ENCODE measurements around the gene ASNSD1. TPM values are rescaled to one million over a fixed set of nuclear protein-coding genes. Genes with fewer than 3 reads are reported as not detected.
"Not testable (repeated sequence)": the region's sequence is repeated elsewhere in the genome, so short reads cannot be mapped to it uniquely, and the experiment has no call there.

The ASNSD1 gene
- polyA plus RNA-seq, 1 donor from 2014 or later: 43.5 TPM

GRCh38 chr2:189687796-189688195, 26.5 kb downstream of the ASNSD1 start:
- H3K4me3 Mint-ChIP-seq, H3K9me3 Mint-ChIP-seq, H3K27ac Mint-ChIP-seq, H3K4me1 Mint-ChIP-seq, H3K27me3 Mint-ChIP-seq, H3K36me3 Mint-ChIP-seq: not testable (repeated sequence)

- no peak overlapping the region for H3K4me3 Mint-ChIP-seq
- no peaks in the 10 kb centered on the region for H3K9me3 Mint-ChIP-seq
- H3K36me3 Mint-ChIP-seq: no peaks in the 10 kb centered on the region
- no peaks in the 10 kb centered on the region for H3K27me3 Mint-ChIP-seq
- peaks cover 0 to 2% (median 0%) of the 10 kb centered on the region in 3 donors for H3K4me1 Mint-ChIP-seq
- H3K27ac Mint-ChIP-seq: no peak overlapping the region
Observed at GRCh38 chr2:189696223-189696622, 35.0 kb downstream of the ASNSD1 start.

- Mint-ChIP-seq H3K4me3 (peak overlapping the region in 1 of 4 donors; percentile 65), H3K4me1 (peaks cover 0 to 2% (median 0%) of the 10 kb centered on the region in 3 donors), H3K9me3 (no peaks in the 10 kb centered on the region), H3K27me3 (no peaks in the 10 kb centered on the region), H3K27ac (no peak overlapping the region), H3K36me3 (no peaks in the 10 kb centered on the region)
Observed at GRCh38 chr2:189698020-189698887, 37.0 kb downstream of the ASNSD1 start.

- Mint-ChIP-seq H3K4me1 (peaks cover 0 to 2% (median 0%) of the 10 kb centered on the region in 3 donors), H3K27ac (no peak overlapping the region), H3K4me3 (no peak overlapping the region), H3K36me3 (peaks cover 3% of the 10 kb centered on the region), H3K9me3 (no peaks in the 10 kb centered on the region), H3K27me3 (no peaks in the 10 kb centered on the region)
Observed at GRCh38 chr2:189700681-189701080, 39.4 kb downstream of the ASNSD1 start.

GRCh38 chr2:189702071-189702470, 40.8 kb downstream of the ASNSD1 start:
- no peaks in the 10 kb centered on the region for H3K9me3 Mint-ChIP-seq
- H3K36me3 Mint-ChIP-seq: peaks cover 3% of the 10 kb centered on the region
- no peak overlapping the region for H3K4me3 Mint-ChIP-seq
- H3K4me1 Mint-ChIP-seq: peaks cover 0 to 2% (median 0%) of the 10 kb centered on the region in 3 donors
- no peak overlapping the region for H3K27ac Mint-ChIP-seq
- no peaks in the 10 kb centered on the region for H3K27me3 Mint-ChIP-seq

- Mint-ChIP-seq H3K4me3 (no peak overlapping the region), H3K27ac (no peak overlapping the region), H3K27me3 (no peaks in the 10 kb centered on the region), H3K4me1 (peaks cover 0 to 1% (median 0%) of the 10 kb centered on the region in 3 donors), H3K9me3 (peaks cover 0 to 4% (median 0%) of the 10 kb centered on the region in 3 donors), H3K36me3 (peaks cover 6% of the 10 kb centered on the region)
Observed at GRCh38 chr2:189709501-189710221, 48.4 kb downstream of the ASNSD1 start.

GRCh38 chr2:189717593-189717992, 56.3 kb downstream of the ASNSD1 start:
- H3K27ac Mint-ChIP-seq, H3K9me3 Mint-ChIP-seq, H3K27me3 Mint-ChIP-seq, H3K4me1 Mint-ChIP-seq, H3K36me3 Mint-ChIP-seq, H3K4me3 Mint-ChIP-seq: not testable (repeated sequence)

- Mint-ChIP-seq H3K27me3 (no peaks in the 10 kb centered on the region), H3K4me1 (no peaks in the 10 kb centered on the region), H3K9me3 (peaks cover 0 to 9% (median 2%) of the 10 kb centered on the region in 3 donors), H3K27ac (no peak overlapping the region), H3K36me3 (no peaks in the 10 kb centered on the region), H3K4me3 (no peak overlapping the region)
Observed at GRCh38 chr2:189719571-189719970, 58.3 kb downstream of the ASNSD1 start.

Other genes starting within 250 kb of the ASNSD1 start
- 11.0 TPM for gene WDR75, start 220.0 kb upstream of the ASNSD1 start, polyA plus RNA-seq
- gene SLC40A1, start 80.7 kb upstream of the ASNSD1 start, polyA plus RNA-seq: 2.3 TPM
- 10.0 TPM for gene ANKAR, start 13.2 kb downstream of the ASNSD1 start, polyA plus RNA-seq
- 9.3 TPM for gene OSGEPL1, start 101.3 kb downstream of the ASNSD1 start, polyA plus RNA-seq
- gene ORMDL1, start 122.9 kb downstream of the ASNSD1 start, polyA plus RNA-seq: 72.7 TPM
- 20.1 TPM for gene PMS1, start 123.0 kb downstream of the ASNSD1 start, polyA plus RNA-seq

Data from IgD-negative memory B cell (primary cell).